Suprapubic skin (tissue), 4 donors: ENCODE data around the gene PCNX2. TPM values are rescaled to one million over a fixed set of nuclear protein-coding genes. Genes with fewer than 3 reads are reported as not detected.
A peak's percentile ranks its signal among the peaks of the same experiment; 100 is the strongest.

Experiments used
- DNase-seq, 2 donors: peaks; one replicate each; pipeline ENCODE4 v3.0.0-alpha.2; 2019; ENCODE audit warnings: low spot score in 2 of 2
- H3K27ac ChIP-seq: fragments of 200-600 bp; sonication (generic); one replicate; pipeline ENCODE4 v1.5.1; 2019
- H3K27me3 ChIP-seq: fragments of 200-600 bp; sonication (generic); one replicate; pipeline ENCODE4 v1.5.1; 2019
- H3K36me3 ChIP-seq: fragments of 200-600 bp; sonication (generic); one replicate; pipeline ENCODE4 v1.5.1; 2019
- H3K4me1 ChIP-seq: fragments of 200-600 bp; sonication (generic); one replicate; pipeline ENCODE4 v1.5.1; 2019
- H3K4me3 ChIP-seq: fragments of 200-600 bp; sonication (generic); one replicate; pipeline ENCODE4 v1.5.1; 2019; ENCODE audit warnings: mild to moderate bottlenecking
- H3K9me3 ChIP-seq: fragments of 200-600 bp; sonication (generic); one replicate; pipeline ENCODE4 v1.5.1; 2019
- CTCF ChIP-seq, 2 donors: fragments of 200-600 bp in 1 of 2; fragments of 450-650 bp in 1 of 2; sonication (generic) in 1 of 2; IDR thresholded peaks; one replicate each; pipeline ENCODE4 v1.5.1; 2016 to 2019; ENCODE audit warnings: antibody characterized with exemption in 2 of 2, mild to moderate bottlenecking in 1 of 2, moderate library complexity in 1 of 2
- EP300 ChIP-seq: sonication (generic); formaldehyde crosslinking; IDR thresholded peaks from one replicate; pipeline ENCODE4 v1.6.1; 2017; ENCODE audit warnings: antibody characterized with exemption
- POLR2A ChIP-seq, 2 donors: fragments of 450-650 bp; IDR thresholded peaks; one replicate each; pipeline ENCODE4 v1.6.1; 2017; ENCODE audit warnings: antibody characterized with exemption in 2 of 2, mild to moderate bottlenecking in 2 of 2, moderate library complexity in 2 of 2
- POLR2AphosphoS5 ChIP-seq, 3 donors: sonication (generic); formaldehyde crosslinking; IDR thresholded peaks; one replicate each; pipeline ENCODE4 v1.6.1; 2017; ENCODE audit warnings: antibody characterized with exemption in 3 of 3
- WGBS: methylation state at CpG from one replicate; pipeline ENCODE4 v1.1.5; 2018; 5-methylcytosine and 5-hydroxymethylcytosine counted together
- total RNA-seq, 4 donors: library from RNA; depleted of rRNA; stranded (reverse); fragments of >200 nt; gene quantifications; one replicate each; pipeline ENCODE4 v1.1.0, GENCODE V29; 2016

Gene PCNX2
- total RNA-seq, 4 donors from 2014 or later = 8.9 to 21.4 (median 14.3) TPM

- TF ChIP-seq CTCF (IDR thresholded peaks at IDR 0.05) = no peak
- TF ChIP-seq EP300 = no peak
- no peak for TF ChIP-seq POLR2AphosphoS5 (IDR thresholded peaks at IDR 0.05)
- no peak for TF ChIP-seq POLR2A (IDR thresholded peaks at IDR 0.05)
- WGBS = 90% methylated on average over 1 of the region's 1 CpG
- Histone ChIP-seq H3K4me3 (no peak overlapping the region), H3K9me3 (no peaks in the 10 kb centered on the region), H3K4me1 (no peaks in the 10 kb centered on the region), H3K27me3 (no peaks in the 10 kb centered on the region), H3K36me3 (no peaks in the 10 kb centered on the region), H3K27ac (no peak overlapping the region)
- DNase-seq = no peak
Observed at GRCh38 chr1:233121947-233122559, 173.5 kb downstream of the PCNX2 start.

- H3K27me3 ChIP-seq = no peaks in the 10 kb centered on the region
- H3K4me1 ChIP-seq = peaks cover 28% of the 10 kb centered on the region
- no peaks in the 10 kb centered on the region for H3K36me3 ChIP-seq
- TF ChIP-seq POLR2AphosphoS5 (IDR thresholded peaks at IDR 0.05) (no peak), EP300 (no peak), POLR2A (IDR thresholded peaks at IDR 0.05) (no peak), CTCF (IDR thresholded peaks at IDR 0.05) (no peak)
- no peak for DNase-seq
- no peak overlapping the region for H3K27ac ChIP-seq
- WGBS = 88% methylated on average over 5 of the region's 5 CpGs
- H3K4me3 ChIP-seq = no peak overlapping the region
- no peaks in the 10 kb centered on the region for H3K9me3 ChIP-seq
Observed at GRCh38 chr1:233114860-233115259, 180.7 kb downstream of the PCNX2 start.

- no peak for TF ChIP-seq CTCF (IDR thresholded peaks at IDR 0.05)
- no peak for TF ChIP-seq EP300
- TF ChIP-seq POLR2A (IDR thresholded peaks at IDR 0.05) = no peak
- no peak for TF ChIP-seq POLR2AphosphoS5 (IDR thresholded peaks at IDR 0.05)
- DNase-seq = no peak
- no peak overlapping the region for H3K27ac ChIP-seq
- H3K4me3 ChIP-seq = no peak overlapping the region
- WGBS = 79% methylated on average over 5 of the region's 5 CpGs
- no peaks in the 10 kb centered on the region for H3K36me3 ChIP-seq
- no peaks in the 10 kb centered on the region for H3K9me3 ChIP-seq
- peaks cover 28% of the 10 kb centered on the region for H3K4me1 ChIP-seq
- no peaks in the 10 kb centered on the region for H3K27me3 ChIP-seq
Observed at GRCh38 chr1:233114159-233114558, 181.4 kb downstream of the PCNX2 start.

- Histone ChIP-seq H3K4me1 (peaks cover 28% of the 10 kb centered on the region), H3K27ac (peak overlapping the region; percentile 78), H3K27me3 (no peaks in the 10 kb centered on the region), H3K9me3 (no peaks in the 10 kb centered on the region), H3K36me3 (no peaks in the 10 kb centered on the region), H3K4me3 (no peak overlapping the region)
- peak in 2 of 3 donors; percentile 91 to 97 for TF ChIP-seq POLR2AphosphoS5 (IDR thresholded peaks at IDR 0.05)
- TF ChIP-seq CTCF (IDR thresholded peaks at IDR 0.05) = no peak
- 23% methylated on average over 8 of the region's 8 CpGs for WGBS
- DNase-seq = peak; percentile 84 to 87
Observed at GRCh38 chr1:233113009-233113879, 182.3 kb downstream of the PCNX2 start.
